SK-N-SH (cell line): ENCODE data around the gene ZBTB24. TPM values are rescaled to one million over a fixed set of nuclear protein-coding genes. Genes with fewer than 3 reads are reported as not detected.

Experiments
- CTCF ChIA-PET: fragments of 300-600, 350-600 bp; formaldehyde crosslinking; extraction: SDS; loops from one replicate; lab custom pipeline; 2021; lab: Yijun Ruan, JAX
- POLR2A ChIA-PET: fragments of 350-600 bp; sonication (Branson Sonifier 250); formaldehyde crosslinking; extraction: SDS; loops from one replicate; lab custom pipeline; 2020; ENCODE audit warnings: antibody characterized with exemption, inconsistent platforms; lab: Yijun Ruan, JAX
- DNase-seq: peaks from one replicate; pipeline ENCODE4 v3.0.0; 2012
- H2AFZ ChIP-seq: fragments of 200-600 bp; sonication (generic); 2 replicates; pipeline ENCODE4 v1.8.1; 2016; ENCODE audit warnings: antibody characterized with exemption, mild to moderate bottlenecking, low read depth
- H3F3A ChIP-seq: fragments of 200-600 bp; sonication (generic); replicated peaks from 2 replicates; pipeline ENCODE3; 2016; ENCODE audit warnings: antibody characterized with exemption, mild to moderate bottlenecking; ENCODE audit not compliant: insufficient read depth
- H3K27ac ChIP-seq, 2 experiments: fragments of 200-500 bp in 1 of 2; fragments of 200-600 bp in 1 of 2; sonication (Bioruptor generic) in 1 of 2; sonication (generic), shearing (Covaris generic) in 1 of 2; 2 replicates each; pipeline versions ENCODE4 v1.5.1 to v1.6.1; 2014 to 2016; ENCODE audit warnings: low read depth in 2 of 2, inconsistent platforms in 1 of 2, low read length in 1 of 2, mild to moderate bottlenecking in 1 of 2, mixed read lengths in 1 of 2
- H3K27me3 ChIP-seq: fragments of 200-600 bp; sonication (generic), shearing (Covaris generic); 2 replicates; pipeline ENCODE4 v1.6.1; 2016; ENCODE audit warnings: mixed run types; ENCODE audit not compliant: insufficient read depth
- H3K36me3 ChIP-seq, 2 experiments: fragments of 200-500 bp in 1 of 2; fragments of 200-600 bp in 1 of 2; sonication (Bioruptor generic) in 1 of 2; sonication (generic) in 1 of 2; replicated peaks in 1 of 2; 2 replicates each; pipeline versions ENCODE3 to v1.5.1; 2014 to 2016; ENCODE audit warnings: low read length in 1 of 2, mild to moderate bottlenecking in 1 of 2; ENCODE audit not compliant: insufficient read depth in 2 of 2, control insufficient read depth in 1 of 2
- H3K4me1 ChIP-seq, 2 experiments: fragments of 200-500 bp in 1 of 2; fragments of 200-600 bp in 1 of 2; sonication (Bioruptor generic) in 1 of 2; sonication (generic), shearing (Covaris generic) in 1 of 2; 2 replicates each; pipeline versions ENCODE4 v1.5.1 to v1.6.1; 2014 to 2016; ENCODE audit warnings: low read depth in 1 of 2, low read length in 1 of 2, mixed run types in 1 of 2; ENCODE audit not compliant: insufficient read depth in 2 of 2, control insufficient read depth in 1 of 2
- H3K4me2 ChIP-seq: fragments of 200-600 bp; sonication (generic), shearing (Covaris generic); 2 replicates; pipeline ENCODE4 v1.6.1; 2017; ENCODE audit warnings: mixed run types
- H3K4me3 ChIP-seq, 2 experiments: fragments of 200-500 bp in 1 of 2; fragments of 200-600 bp in 1 of 2; sonication (Bioruptor generic) in 1 of 2; sonication (generic), shearing (Covaris generic) in 1 of 2; 2 replicates each; pipeline versions ENCODE4 v1.5.1 to v1.8.1; 2014 to 2016; ENCODE audit warnings: low read depth in 2 of 2, inconsistent platforms in 1 of 2, low read length in 1 of 2, mild to moderate bottlenecking in 1 of 2, mixed read lengths in 1 of 2, moderate library complexity in 1 of 2
- H3K79me2 ChIP-seq: fragments of 200-600 bp; sonication (generic); 2 replicates; pipeline ENCODE4 v1.8.1; 2017; ENCODE audit warnings: mild to moderate bottlenecking; ENCODE audit not compliant: insufficient read depth
- H3K9ac ChIP-seq: fragments of 200-600 bp; sonication (generic); 2 replicates; pipeline ENCODE4 v1.6.1; 2017; ENCODE audit warnings: mixed run types
- H3K9me2 ChIP-seq: fragments of 200-600 bp; sonication (generic); 2 replicates; pipeline ENCODE4 v1.6.1; 2017; ENCODE audit warnings: mixed run types
- H3K9me3 ChIP-seq: fragments of 200-600 bp; sonication (generic); 2 replicates; pipeline ENCODE4 v1.6.1; 2017; ENCODE audit warnings: mixed run types, mild to moderate bottlenecking, moderate library complexity
- H4K20me1 ChIP-seq: fragments of 200-600 bp; sonication (generic); 2 replicates; pipeline ENCODE4 v1.6.1; 2017; ENCODE audit warnings: mild to moderate bottlenecking, mixed run types; ENCODE audit not compliant: insufficient read depth
- ELF1 ChIP-seq: IDR thresholded peaks from 2 replicates; pipeline ENCODE4 v1.4.0; 2012
- FOXJ3 ChIP-seq: sonication (generic); formaldehyde crosslinking; IDR thresholded peaks from 2 replicates; pipeline ENCODE4 v1.5.1; 2020; ENCODE audit warnings: mild to moderate bottlenecking, missing genetic modification reagents
- JUND ChIP-seq: IDR thresholded peaks from 2 replicates; pipeline ENCODE4 v1.4.0; 2012
- MEF2A ChIP-seq: IDR thresholded peaks from 2 replicates; pipeline ENCODE4 v1.4.0; 2012; ENCODE audit warnings: low read depth, borderline replicate concordance
- RCOR1 ChIP-seq: fragments of 150-350 bp; IDR thresholded peaks from 2 replicates; pipeline ENCODE4 v1.6.1; 2017; ENCODE audit warnings: antibody characterized with exemption, low read length
- RFX5 ChIP-seq: IDR thresholded peaks from 2 replicates; pipeline ENCODE4 v1.6.1; 2012; ENCODE audit warnings: mild to moderate bottlenecking, improper control_type of control experiment, low read length
- SIN3A ChIP-seq: IDR thresholded peaks from 2 replicates; pipeline ENCODE4 v1.6.1; 2012; ENCODE audit warnings: low read depth, mild to moderate bottlenecking, low read length, moderate library complexity, borderline replicate concordance
- SMC3 ChIP-seq: IDR thresholded peaks from 2 replicates; pipeline ENCODE4 v1.6.1; 2012; ENCODE audit warnings: low read depth, low read length, improper control_type of control experiment
- TAF1 ChIP-seq: IDR thresholded peaks from 2 replicates; pipeline ENCODE4 v1.6.1; 2012; ENCODE audit warnings: low read depth, mild to moderate bottlenecking, low read length, moderate library complexity, borderline replicate concordance
- TEAD4 ChIP-seq: IDR thresholded peaks from 2 replicates; pipeline ENCODE4 v1.4.0; 2012; ENCODE audit warnings: mild to moderate bottlenecking, borderline replicate concordance; ENCODE audit not compliant: insufficient read depth
- YY1 ChIP-seq: IDR thresholded peaks from 2 replicates; pipeline ENCODE4 v1.4.0; 2012; ENCODE audit warnings: low read depth, mild to moderate bottlenecking
- WGBS: methylation state at CpG from one replicate; pipeline ENCODE4 v1.1.6; 2017; ENCODE audit warnings: low lambda C conversion rate; 5-methylcytosine and 5-hydroxymethylcytosine counted together
- polyA plus RNA-seq, 3 experiments: library from polyadenylated mRNA; depleted of rRNA; stranded (reverse); fragments of >200 nt; gene quantifications; 2 replicates each; pipeline ENCODE4 v1.2.3, GENCODE V29; 2012
- TF ChIP-seq, protein P1 (sequence below): IDR thresholded peaks from 2 replicates; pipeline ENCODE4 v1.4.0; 2012; ENCODE audit warnings: low read depth, borderline replicate concordance
- TF ChIP-seq, protein P2 (sequence below): IDR thresholded peaks from 2 replicates; pipeline ENCODE4 v1.4.0; 2012; ENCODE audit warnings: low read depth
- TF ChIP-seq, protein P3 (sequence below): fragments of 150-350 bp; IDR thresholded peaks from 2 replicates; pipeline ENCODE4 v1.6.1; 2017; ENCODE audit warnings: antibody characterized with exemption, low read length, low read depth, borderline replicate concordance
- TF ChIP-seq, protein P4 (sequence below): IDR thresholded peaks from 2 replicates; pipeline ENCODE4; 2012
- TF ChIP-seq, protein P5 (sequence below): fragments of 150-350 bp; IDR thresholded peaks from 2 replicates; pipeline ENCODE4 v1.6.1; 2016; ENCODE audit warnings: mild to moderate bottlenecking, low read depth, low read length

ZBTB24 gene
- polyA plus RNA-seq, 1 of the 3 experiments (the other 2 are of a cell fraction): 1.7 TPM

DNA sequence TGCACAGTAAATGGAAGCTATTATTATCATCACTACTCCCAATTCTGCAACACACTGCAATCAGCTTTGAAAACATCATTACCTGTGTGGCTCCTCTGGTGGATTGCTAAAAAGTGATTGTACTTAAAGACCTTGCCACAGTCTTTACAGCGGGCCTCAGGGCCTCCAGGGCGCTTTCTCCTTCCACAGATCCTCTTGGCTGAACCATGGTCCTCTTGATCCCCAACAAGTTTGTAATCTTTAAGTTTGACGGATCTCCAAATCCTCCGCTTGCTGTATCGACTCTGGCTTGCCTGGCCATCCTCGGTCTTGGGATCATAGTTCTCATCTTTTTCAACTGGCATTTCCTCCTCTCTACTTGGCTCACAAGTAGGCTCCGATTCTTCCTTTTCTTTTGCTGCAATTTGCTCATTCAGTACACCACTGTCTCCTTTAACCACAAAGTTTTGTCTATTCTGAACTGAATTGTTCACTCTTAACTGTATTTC, 2.0 kb downstream of the ZBTB24 start:
- TF ChIP-seq, protein P1, sequence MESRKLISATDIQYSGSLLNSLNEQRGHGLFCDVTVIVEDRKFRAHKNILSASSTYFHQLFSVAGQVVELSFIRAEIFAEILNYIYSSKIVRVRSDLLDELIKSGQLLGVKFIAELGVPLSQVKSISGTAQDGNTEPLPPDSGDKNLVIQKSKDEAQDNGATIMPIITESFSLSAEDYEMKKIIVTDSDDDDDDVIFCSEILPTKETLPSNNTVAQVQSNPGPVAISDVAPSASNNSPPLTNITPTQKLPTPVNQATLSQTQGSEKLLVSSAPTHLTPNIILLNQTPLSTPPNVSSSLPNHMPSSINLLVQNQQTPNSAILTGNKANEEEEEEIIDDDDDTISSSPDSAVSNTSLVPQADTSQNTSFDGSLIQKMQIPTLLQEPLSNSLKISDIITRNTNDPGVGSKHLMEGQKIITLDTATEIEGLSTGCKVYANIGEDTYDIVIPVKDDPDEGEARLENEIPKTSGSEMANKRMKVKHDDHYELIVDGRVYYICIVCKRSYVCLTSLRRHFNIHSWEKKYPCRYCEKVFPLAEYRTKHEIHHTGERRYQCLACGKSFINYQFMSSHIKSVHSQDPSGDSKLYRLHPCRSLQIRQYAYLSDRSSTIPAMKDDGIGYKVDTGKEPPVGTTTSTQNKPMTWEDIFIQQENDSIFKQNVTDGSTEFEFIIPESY: no peak
- TF ChIP-seq SMC3 (no peak), ELF1 (no peak), FOXJ3 (no peak), TAF1 (no peak), SIN3A (no peak), RFX5 (no peak), RCOR1 (no peak), JUND (no peak), YY1 (no peak), MEF2A (no peak), TEAD4 (no peak)
- TF ChIP-seq, protein P2, sequence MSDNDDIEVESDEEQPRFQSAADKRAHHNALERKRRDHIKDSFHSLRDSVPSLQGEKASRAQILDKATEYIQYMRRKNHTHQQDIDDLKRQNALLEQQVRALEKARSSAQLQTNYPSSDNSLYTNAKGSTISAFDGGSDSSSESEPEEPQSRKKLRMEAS: no peak
- TF ChIP-seq, protein P3, sequence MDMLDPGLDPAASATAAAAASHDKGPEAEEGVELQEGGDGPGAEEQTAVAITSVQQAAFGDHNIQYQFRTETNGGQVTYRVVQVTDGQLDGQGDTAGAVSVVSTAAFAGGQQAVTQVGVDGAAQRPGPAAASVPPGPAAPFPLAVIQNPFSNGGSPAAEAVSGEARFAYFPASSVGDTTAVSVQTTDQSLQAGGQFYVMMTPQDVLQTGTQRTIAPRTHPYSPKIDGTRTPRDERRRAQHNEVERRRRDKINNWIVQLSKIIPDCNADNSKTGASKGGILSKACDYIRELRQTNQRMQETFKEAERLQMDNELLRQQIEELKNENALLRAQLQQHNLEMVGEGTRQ: no peak
- TF ChIP-seq, protein P4, sequence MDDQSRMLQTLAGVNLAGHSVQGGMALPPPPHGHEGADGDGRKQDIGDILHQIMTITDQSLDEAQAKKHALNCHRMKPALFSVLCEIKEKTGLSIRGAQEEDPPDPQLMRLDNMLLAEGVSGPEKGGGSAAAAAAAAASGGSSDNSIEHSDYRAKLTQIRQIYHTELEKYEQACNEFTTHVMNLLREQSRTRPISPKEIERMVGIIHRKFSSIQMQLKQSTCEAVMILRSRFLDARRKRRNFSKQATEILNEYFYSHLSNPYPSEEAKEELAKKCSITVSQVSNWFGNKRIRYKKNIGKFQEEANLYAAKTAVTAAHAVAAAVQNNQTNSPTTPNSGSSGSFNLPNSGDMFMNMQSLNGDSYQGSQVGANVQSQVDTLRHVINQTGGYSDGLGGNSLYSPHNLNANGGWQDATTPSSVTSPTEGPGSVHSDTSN: no peak
- TF ChIP-seq, protein P5, sequence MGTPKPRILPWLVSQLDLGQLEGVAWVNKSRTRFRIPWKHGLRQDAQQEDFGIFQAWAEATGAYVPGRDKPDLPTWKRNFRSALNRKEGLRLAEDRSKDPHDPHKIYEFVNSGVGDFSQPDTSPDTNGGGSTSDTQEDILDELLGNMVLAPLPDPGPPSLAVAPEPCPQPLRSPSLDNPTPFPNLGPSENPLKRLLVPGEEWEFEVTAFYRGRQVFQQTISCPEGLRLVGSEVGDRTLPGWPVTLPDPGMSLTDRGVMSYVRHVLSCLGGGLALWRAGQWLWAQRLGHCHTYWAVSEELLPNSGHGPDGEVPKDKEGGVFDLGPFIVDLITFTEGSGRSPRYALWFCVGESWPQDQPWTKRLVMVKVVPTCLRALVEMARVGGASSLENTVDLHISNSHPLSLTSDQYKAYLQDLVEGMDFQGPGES: no peak
- TF ChIP-seq, all 33 proteins: peak for 0
- H3K27ac ChIP-seq: no peak overlapping the region
- ChIA-PET CTCF (interaction anchor here (0.7 to 1.0 kb wide), 2 partner anchors 26 to 98 kb away, joined by 3 read pairs; partner anchors contain the start of gene MICAL1), POLR2A (no interaction called here)
- H3K9me2 ChIP-seq: no peaks in the 10 kb centered on the region
- no peak for DNase-seq
- H3K79me2 ChIP-seq: peaks cover 61% of the 10 kb centered on the region
- peaks cover 4% of the 10 kb centered on the region for H3F3A ChIP-seq
- peaks cover 20 to 26% of the 10 kb centered on the region in 2 experiments for H3K36me3 ChIP-seq
- peaks cover 12 to 14% of the 10 kb centered on the region in 2 experiments; a peak in 3 of 4 replicates for H3K4me1 ChIP-seq
- no peak overlapping the region for H2AFZ ChIP-seq
- H4K20me1 ChIP-seq: peaks cover 12% of the 10 kb centered on the region; the same call in 1 of the 2 replicates
- no peak overlapping the region; a peak in 1 of 4 replicates for H3K4me3 ChIP-seq
- H3K4me2 ChIP-seq: peak overlapping the region; percentile 76
- H3K9ac ChIP-seq: no peak overlapping the region
- no peaks in the 10 kb centered on the region for H3K27me3 ChIP-seq
- no peaks in the 10 kb centered on the region for H3K9me3 ChIP-seq
- WGBS: 100% methylated on average over 7 of the region's 7 CpGs
